ENCODE results near the gene SLC3A2. TPM values are rescaled to one million over a fixed set of nuclear protein-coding genes. Genes with fewer than 3 reads are reported as not detected.

SLC3A2 gene
- total RNA-seq (2014; rRNA removed; shearing (Covaris generic)) (289 and 291 TPM in 2 replicates), total RNA-seq (2022) (321 and 339 TPM in 2 replicates), Bru-seq, nascent RNA (percentile 89 among the genes with signal in this experiment), BruChase-seq, experiment 1, labeled RNA remaining after a 6-hour chase (percentile 92 among the genes with signal in this experiment), BruChase-seq, experiment 2, labeled RNA remaining after a 2-hour chase (percentile 92 among the genes with signal in this experiment)
- long read RNA-seq, transcript SLC3A2-206 (11 exons, 2,084 nt): minor isoform, 154 of 686 reads
- long read RNA-seq, transcript SLC3A2-201 (9 exons, 1,904 nt): major isoform, 298 of 686 reads
- long read RNA-seq, transcript SLC3A2-204 (12 exons, 2,222 nt): minor isoform, 30 of 686 reads
- long read RNA-seq, transcript SLC3A2-202 (10 exons, 1,993 nt): minor isoform, 41 of 686 reads
- long read RNA-seq, partial matches to known transcripts: 52 of 686 reads
- long read RNA-seq, other reads (novel, unspliced or antisense): 79 of 686 reads

DNA sequence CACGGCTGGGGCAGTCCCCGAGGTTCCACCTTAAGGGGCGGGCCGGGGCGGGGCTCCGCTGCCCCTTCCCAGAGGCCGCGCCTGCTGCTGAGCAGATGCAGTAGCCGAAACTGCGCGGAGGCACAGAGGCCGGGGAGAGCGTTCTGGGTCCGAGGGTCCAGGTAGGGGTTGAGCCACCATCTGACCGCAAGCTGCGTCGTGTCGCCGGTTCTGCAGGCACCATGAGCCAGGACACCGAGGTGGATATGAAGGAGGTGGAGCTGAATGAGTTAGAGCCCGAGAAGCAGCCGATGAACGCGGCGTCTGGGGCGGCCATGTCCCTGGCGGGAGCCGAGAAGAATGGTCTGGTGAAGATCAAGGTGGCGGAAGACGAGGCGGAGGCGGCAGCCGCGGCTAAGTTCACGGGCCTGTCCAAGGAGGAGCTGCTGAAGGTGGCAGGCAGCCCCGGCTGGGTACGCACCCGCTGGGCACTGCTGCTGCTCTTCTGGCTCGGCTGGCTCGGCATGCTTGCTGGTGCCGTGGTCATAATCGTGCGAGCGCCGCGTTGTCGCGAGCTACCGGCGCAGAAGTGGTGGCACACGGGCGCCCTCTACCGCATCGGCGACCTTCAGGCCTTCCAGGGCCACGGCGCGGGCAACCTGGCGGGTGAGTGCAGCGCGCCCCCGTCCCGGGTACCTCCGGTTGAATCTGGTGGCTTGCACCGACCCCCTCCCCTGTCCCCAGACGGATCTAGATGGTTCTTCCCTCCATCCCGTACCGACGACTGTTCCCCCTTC lies at the start of gene SLC3A2:
Gene SLC3A2 (plus strand): TSS at position 94 of the 776 bp plus-strand sequence. CDS start 128 bp downstream, at position 222.
- Histone ChIP-seq H3K27ac (ENCODE audit: low read depth, low read length, poor library complexity, severe bottlenecking) (peak within 1 kb of the TSS; percentile 74), H3K4me1 (ENCODE audit: insufficient read depth, low read length, poor library complexity, severe bottlenecking) (peaks cover 28% of the 10 kb centered on the region), H3K79me2 (ENCODE audit: insufficient read depth, low read depth, low read length) (peaks cover 67% of the 10 kb centered on the region), H2AFZ (ENCODE audit: low read length) (no peak within 1 kb of the TSS; the same call in 1 of the 2 replicates), H4K20me1 (ENCODE audit: insufficient read depth, low read length) (peaks cover 11% of the 10 kb centered on the region; the same call in 1 of the 2 replicates), H3K4me2 (ENCODE audit: low read length) (peak within 1 kb of the TSS; percentile 95), H3K9me2 (ENCODE audit: insufficient read depth, low read length) (no peaks in the 10 kb centered on the region), H3K4me3 (ENCODE audit: low read depth, low read length, poor library complexity, severe bottlenecking) (peak within 1 kb of the TSS; percentile 73), H3K36me3 (ENCODE audit: insufficient read depth, low read length) (peaks cover 94% of the 10 kb centered on the region), H3K9me3 (ENCODE audit: low read length) (no peaks in the 10 kb centered on the region)
- intact Hi-C loops (cut with micrococcal nuclease; ENCODE audit: unreplicated experiment): loop anchor here (1.0 to 5.0 kb wide), 3 partner anchors 40 to 309 kb away; partner anchors contain the start of gene EEF1G
- ChIA-PET POLR2A (interaction anchor here (0.8 to 4.8 kb wide), 6 partner anchors 11 to 154 kb away, joined by 3 to 42 read pairs (median 4); partner anchors contain the start of genes HNRNPUL2 and ZBTB3), CTCF (ENCODE audit: unreplicated experiment) (no interaction called here)
- peak; percentile 89 for DNase-seq (ENCODE audit: low spot score)
- TSS peak; percentile 85 for BruUV-seq (replicated peaks)
- TF ChIP-seq EZH2phosphoT487 (IDR thresholded peaks at IDR 0.05; ENCODE audit: borderline replicate concordance, low read depth, low read length): no peak
- TF ChIP-seq, protein P1, sequence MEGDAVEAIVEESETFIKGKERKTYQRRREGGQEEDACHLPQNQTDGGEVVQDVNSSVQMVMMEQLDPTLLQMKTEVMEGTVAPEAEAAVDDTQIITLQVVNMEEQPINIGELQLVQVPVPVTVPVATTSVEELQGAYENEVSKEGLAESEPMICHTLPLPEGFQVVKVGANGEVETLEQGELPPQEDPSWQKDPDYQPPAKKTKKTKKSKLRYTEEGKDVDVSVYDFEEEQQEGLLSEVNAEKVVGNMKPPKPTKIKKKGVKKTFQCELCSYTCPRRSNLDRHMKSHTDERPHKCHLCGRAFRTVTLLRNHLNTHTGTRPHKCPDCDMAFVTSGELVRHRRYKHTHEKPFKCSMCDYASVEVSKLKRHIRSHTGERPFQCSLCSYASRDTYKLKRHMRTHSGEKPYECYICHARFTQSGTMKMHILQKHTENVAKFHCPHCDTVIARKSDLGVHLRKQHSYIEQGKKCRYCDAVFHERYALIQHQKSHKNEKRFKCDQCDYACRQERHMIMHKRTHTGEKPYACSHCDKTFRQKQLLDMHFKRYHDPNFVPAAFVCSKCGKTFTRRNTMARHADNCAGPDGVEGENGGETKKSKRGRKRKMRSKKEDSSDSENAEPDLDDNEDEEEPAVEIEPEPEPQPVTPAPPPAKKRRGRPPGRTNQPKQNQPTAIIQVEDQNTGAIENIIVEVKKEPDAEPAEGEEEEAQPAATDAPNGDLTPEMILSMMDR (conservative IDR thresholded peaks at IDR 0.05; ENCODE audit: low read length): peak; percentile 78

DNA sequence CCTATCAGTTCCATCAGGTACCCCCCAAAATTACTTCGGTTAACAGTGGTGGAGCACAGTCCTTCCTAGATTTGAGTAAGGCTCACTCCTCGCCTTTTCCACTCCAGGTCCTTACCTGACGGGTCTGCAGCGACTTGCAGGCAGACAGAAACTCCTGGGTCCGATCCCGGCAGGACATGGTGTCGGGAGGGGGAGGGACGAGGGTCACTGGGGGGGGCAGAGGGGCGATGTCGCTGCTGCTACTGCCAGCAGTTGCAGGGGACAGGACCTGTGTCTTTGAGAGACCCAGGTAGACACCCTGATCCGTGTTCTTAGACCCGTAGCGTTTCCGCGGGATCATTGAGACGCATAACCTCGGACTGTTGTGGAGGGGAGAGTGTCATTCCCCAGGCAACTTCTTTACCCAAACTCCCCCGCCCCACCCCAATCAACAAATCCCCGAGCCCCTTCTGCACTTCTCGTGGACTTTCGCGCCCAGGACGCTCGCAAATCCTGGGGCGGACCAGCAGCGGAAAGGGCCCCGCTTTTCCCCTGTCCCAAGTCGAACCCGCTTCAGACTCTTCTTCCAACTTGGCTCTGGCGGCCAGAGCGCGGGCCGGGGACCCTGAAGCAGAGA lies 49.7 kb upstream of the SLC3A2 start:
- peaks cover 49% of the 10 kb centered on the region for H3K36me3 ChIP-seq (ENCODE audit: insufficient read depth, low read length)
- DNase-seq (ENCODE audit: low spot score): peak; percentile 74
- peak overlapping the region; percentile 97 for H3K4me3 ChIP-seq (ENCODE audit: low read depth, low read length, poor library complexity, severe bottlenecking)
- H3K27ac ChIP-seq (ENCODE audit: low read depth, low read length, poor library complexity, severe bottlenecking): peak overlapping the region; percentile 71
- peak overlapping the region; percentile 98 for H3K4me2 ChIP-seq (ENCODE audit: low read length)
- no peaks in the 10 kb centered on the region for H3K9me2 ChIP-seq (ENCODE audit: insufficient read depth, low read length)
- H3K9me3 ChIP-seq (ENCODE audit: low read length): no peaks in the 10 kb centered on the region
- POLR2A ChIA-PET: interaction anchor here (0.6 to 1.5 kb wide), 3 partner anchors 23 to 1469 kb away, joined by 3 to 4 read pairs (median 4); partner anchors contain the start of genes CYB561A3 and TMEM138
- peaks cover 24% of the 10 kb centered on the region for H3K79me2 ChIP-seq (ENCODE audit: insufficient read depth, low read depth, low read length)
- CTCF ChIA-PET (ENCODE audit: unreplicated experiment): no interaction called here
- no TSS peak for BruUV-seq (replicated peaks)
- TF ChIP-seq, protein P1 (conservative IDR thresholded peaks at IDR 0.05; ENCODE audit: low read length): no peak
- no peak for TF ChIP-seq EZH2phosphoT487 (IDR thresholded peaks at IDR 0.05; ENCODE audit: borderline replicate concordance, low read depth, low read length)
- H2AFZ ChIP-seq (ENCODE audit: low read length): peak overlapping the region; percentile 62; the same call in 1 of the 2 replicates
- H4K20me1 ChIP-seq (ENCODE audit: insufficient read depth, low read length): no peaks in the 10 kb centered on the region; the same call in 1 of the 2 replicates
- H3K4me1 ChIP-seq (ENCODE audit: insufficient read depth, low read length, poor library complexity, severe bottlenecking): peaks cover 16% of the 10 kb centered on the region
- intact Hi-C loops (cut with micrococcal nuclease; ENCODE audit: unreplicated experiment): loop anchor here (2.0 to 10.0 kb wide), 3 partner anchors 44 to 236 kb away; partner anchors contain the start of genes POLR2G, TMEM179B and TUT1
